Thyroid gland (tissue), 4 donors: ENCODE measurements around the gene OR10G7. TPM values are rescaled to one million over a fixed set of nuclear protein-coding genes. Genes with fewer than 3 reads are reported as not detected.

Experiments
- DNase-seq, 2 donors: peaks; one replicate each; pipeline ENCODE4 v3.0.0-alpha.2; 2019
- H3K27ac ChIP-seq, 3 donors: fragments of 200-600 bp; sonication (generic); 1 replicate in 2 of 3; 2 replicates in 1 of 3; pipeline ENCODE4 v1.5.1; 2016 to 2019; ENCODE audit warnings: mild to moderate bottlenecking in 1 of 3, moderate library complexity in 1 of 3
- H3K27me3 ChIP-seq: fragments of 200-600 bp; sonication (generic); one replicate; pipeline ENCODE4 v1.5.1; 2019
- H3K36me3 ChIP-seq, 2 donors: fragments of 200-600 bp; sonication (generic); one replicate each; pipeline ENCODE4 v1.5.1; 2016 to 2019
- H3K4me1 ChIP-seq, 2 donors: fragments of 200-600 bp; sonication (generic); one replicate each; pipeline ENCODE4 v1.5.1; 2017 to 2019
- H3K4me3 ChIP-seq, 3 donors: fragments of 200-600 bp; sonication (generic); replicated peaks in 1 of 3; 1 replicate in 2 of 3; 2 replicates in 1 of 3; pipeline ENCODE4 v1.5.1; 2016; ENCODE audit warnings: mild to moderate bottlenecking in 1 of 3
- H3K9me3 ChIP-seq: fragments of 200-600 bp; sonication (generic); one replicate; pipeline ENCODE4 v1.5.1; 2017
- POLR2A ChIP-seq, 2 donors: fragments of 450-650 bp; IDR thresholded peaks; one replicate each; pipeline ENCODE4 v1.6.1; 2017; ENCODE audit warnings: antibody characterized with exemption in 2 of 2, mild to moderate bottlenecking in 2 of 2, moderate library complexity in 1 of 2
- WGBS, 2 donors: methylation state at CpG; one replicate each; pipeline ENCODE4 v1.1.5; 2017; 5-methylcytosine and 5-hydroxymethylcytosine counted together
- intact Hi-C: fragments of 100-400 bp; cut with DNase I; formaldehyde crosslinking; loops from one replicate; pipeline ENCODE4 v1.15.1; 2023
- total RNA-seq, 4 donors: library from RNA; depleted of rRNA; stranded (reverse); fragments of >200 nt; gene quantifications; one replicate each; pipeline ENCODE4 v1.2.3, GENCODE V29; 2016
- TF ChIP-seq, protein P1 (sequence below), 6 experiments: fragments of 200-600 bp in 3 of 6; fragments of 450-650 bp in 3 of 6; sonication (generic) in 3 of 6; IDR thresholded peaks; one replicate each; pipeline ENCODE4 v1.5.1; 2016 to 2019; ENCODE audit warnings: antibody characterized with exemption in 6 of 6, mild to moderate bottlenecking in 2 of 6, inconsistent platforms in 1 of 6, moderate library complexity in 1 of 6

The OR10G7 gene
- total RNA-seq, 4 donors from 2014 or later, result not detected

DNA sequence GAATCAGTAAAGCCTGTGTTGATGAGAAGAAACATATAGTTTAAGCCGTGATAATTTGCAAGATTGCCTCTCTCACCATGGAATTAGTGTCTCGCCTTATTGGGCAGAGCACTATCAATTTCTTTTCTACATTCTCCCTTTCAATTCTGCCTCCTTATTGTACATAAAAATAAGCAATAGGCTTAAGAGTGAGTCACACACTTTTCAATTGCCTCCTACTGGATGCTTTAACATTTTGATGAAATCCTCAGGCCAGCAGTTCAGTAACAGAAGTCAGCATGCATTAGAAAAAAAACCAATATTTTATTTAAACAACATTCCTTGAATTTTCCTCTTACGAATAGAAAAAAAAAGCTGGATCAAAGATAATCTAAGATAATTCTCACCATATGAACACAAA is 40.4 kb upstream of the OR10G7 start:
- Histone ChIP-seq H3K27ac (no peak overlapping the region), H3K36me3 (no peaks in the 10 kb centered on the region), H3K9me3 (no peaks in the 10 kb centered on the region), H3K4me1 (no peaks in the 10 kb centered on the region), H3K27me3 (no peaks in the 10 kb centered on the region), H3K4me3 (no peak overlapping the region)
- 89 to 90% methylated on average over 3 of the region's 3 CpGs for WGBS, 2 donors
- TF ChIP-seq POLR2A (IDR thresholded peaks at IDR 0.05), result no peak
- TF ChIP-seq, protein P1, sequence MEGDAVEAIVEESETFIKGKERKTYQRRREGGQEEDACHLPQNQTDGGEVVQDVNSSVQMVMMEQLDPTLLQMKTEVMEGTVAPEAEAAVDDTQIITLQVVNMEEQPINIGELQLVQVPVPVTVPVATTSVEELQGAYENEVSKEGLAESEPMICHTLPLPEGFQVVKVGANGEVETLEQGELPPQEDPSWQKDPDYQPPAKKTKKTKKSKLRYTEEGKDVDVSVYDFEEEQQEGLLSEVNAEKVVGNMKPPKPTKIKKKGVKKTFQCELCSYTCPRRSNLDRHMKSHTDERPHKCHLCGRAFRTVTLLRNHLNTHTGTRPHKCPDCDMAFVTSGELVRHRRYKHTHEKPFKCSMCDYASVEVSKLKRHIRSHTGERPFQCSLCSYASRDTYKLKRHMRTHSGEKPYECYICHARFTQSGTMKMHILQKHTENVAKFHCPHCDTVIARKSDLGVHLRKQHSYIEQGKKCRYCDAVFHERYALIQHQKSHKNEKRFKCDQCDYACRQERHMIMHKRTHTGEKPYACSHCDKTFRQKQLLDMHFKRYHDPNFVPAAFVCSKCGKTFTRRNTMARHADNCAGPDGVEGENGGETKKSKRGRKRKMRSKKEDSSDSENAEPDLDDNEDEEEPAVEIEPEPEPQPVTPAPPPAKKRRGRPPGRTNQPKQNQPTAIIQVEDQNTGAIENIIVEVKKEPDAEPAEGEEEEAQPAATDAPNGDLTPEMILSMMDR (IDR thresholded peaks at IDR 0.05), result no peak
- intact Hi-C loops, result no loop called here
- DNase-seq, result no peak

DNA sequence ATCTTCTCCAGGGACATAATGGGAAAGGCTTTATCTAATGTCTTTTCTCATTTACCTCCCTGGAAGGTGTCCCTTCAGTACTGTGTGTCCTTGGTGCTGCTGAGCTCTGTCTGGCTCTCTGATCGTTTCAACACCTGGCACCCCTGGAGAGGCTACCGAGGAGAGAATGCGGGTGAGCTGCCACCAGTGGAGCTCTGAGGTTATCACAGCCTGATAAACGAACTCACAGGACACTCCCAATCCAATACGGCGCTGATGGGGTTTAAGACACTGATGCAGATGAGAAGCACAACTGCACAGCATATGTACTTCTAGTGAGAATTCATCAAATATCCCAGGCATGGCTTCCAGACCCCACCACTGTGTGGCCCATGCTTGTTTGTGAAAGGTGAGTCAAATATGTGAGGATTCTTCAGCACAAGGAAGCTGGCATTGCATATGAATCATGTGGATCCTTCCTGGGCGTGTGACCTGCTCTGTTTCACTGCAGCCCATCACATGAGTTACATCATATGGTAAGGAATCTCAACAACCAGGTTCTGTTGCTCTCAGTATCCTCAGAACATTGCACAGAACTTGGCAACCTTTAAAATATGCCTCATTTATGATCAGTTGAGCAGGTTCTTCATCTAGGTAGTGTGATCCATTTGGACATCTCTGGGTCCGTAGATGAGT is 39.3 kb upstream of the OR10G7 start:
- TF ChIP-seq POLR2A (IDR thresholded peaks at IDR 0.05), result no peak
- TF ChIP-seq, protein P1 (IDR thresholded peaks at IDR 0.05), result no peak
- Histone ChIP-seq H3K27ac (no peak overlapping the region), H3K27me3 (no peaks in the 10 kb centered on the region), H3K4me3 (no peak overlapping the region), H3K9me3 (no peaks in the 10 kb centered on the region), H3K4me1 (peaks cover 5% of the 10 kb centered on the region in 2 donors), H3K36me3 (no peaks in the 10 kb centered on the region)
- DNase-seq, result no peak
- intact Hi-C loops, result no loop called here
- WGBS, 2 donors, result 77% methylated on average over 8 of the region's 8 CpGs

DNA sequence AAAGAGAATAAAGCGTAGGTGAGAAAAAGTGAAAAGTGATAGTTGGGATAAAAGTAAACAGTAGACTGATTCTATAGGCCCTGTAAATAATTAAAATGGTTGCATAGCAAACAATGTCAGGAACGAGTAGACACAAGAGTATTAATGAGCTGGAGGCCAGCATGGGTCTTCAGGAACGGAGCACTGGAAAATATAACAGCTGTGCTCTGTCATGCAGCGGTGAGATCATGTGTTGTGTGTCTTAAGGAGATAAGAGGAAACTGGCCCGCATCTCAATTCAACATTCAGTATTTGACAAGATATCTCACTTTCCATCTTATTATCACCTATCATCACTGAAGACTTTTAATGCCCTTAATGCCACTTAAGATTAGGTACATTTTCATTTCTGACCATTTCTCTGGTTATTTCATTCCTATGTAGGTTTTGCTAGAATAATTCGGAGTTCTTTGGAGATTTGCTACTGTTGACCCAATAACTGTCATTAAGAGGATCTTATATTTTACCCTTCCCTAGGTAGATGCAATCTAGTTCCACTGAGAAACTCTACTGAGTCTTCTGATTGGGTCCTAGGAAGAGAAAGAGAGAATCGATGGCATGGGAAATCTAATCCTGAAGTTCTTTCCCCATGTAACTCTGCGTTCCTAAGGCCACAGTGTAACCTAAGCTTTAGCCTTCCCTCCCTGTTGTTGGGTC is 38.7 kb upstream of the OR10G7 start:
- Histone ChIP-seq H3K27me3 (no peaks in the 10 kb centered on the region), H3K4me1 (peaks cover 5 to 6% of the 10 kb centered on the region in 2 donors), H3K27ac (no peak overlapping the region), H3K9me3 (no peaks in the 10 kb centered on the region), H3K4me3 (no peak overlapping the region), H3K36me3 (no peaks in the 10 kb centered on the region)
- no peak for TF ChIP-seq POLR2A (IDR thresholded peaks at IDR 0.05)
- TF ChIP-seq, protein P1 (IDR thresholded peaks at IDR 0.05), result no peak
- intact Hi-C loops, result no loop called here
- 82 to 83% methylated on average over 8 of the region's 8 CpGs for WGBS, 2 donors
- no peak for DNase-seq

DNA sequence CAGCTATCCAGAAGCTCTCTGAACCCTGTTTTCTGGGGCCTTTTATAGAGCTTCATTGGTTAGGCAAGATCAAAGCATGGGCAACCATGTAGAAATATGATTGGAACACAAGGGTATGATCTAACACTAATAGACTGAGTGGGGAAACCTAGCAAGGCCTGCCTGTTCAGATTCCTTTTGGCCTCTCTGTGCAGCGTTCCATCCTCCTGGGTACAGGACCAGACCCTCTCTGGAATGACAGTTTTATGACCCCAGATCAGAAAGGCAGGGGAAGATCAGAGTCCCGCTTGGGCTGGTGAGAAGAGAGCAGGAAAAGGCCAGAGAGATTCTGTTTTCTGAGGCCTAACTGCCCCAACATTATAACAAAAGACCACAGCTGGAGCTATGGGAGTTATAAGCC is 37.5 kb upstream of the OR10G7 start:
- no peak for DNase-seq
- no peak overlapping the region for H3K27ac ChIP-seq
- H3K27me3 ChIP-seq, result no peaks in the 10 kb centered on the region
- WGBS, 2 donors, result 71 to 87% methylated on average over 2 of the region's 2 CpGs
- no peaks in the 10 kb centered on the region for H3K36me3 ChIP-seq
- intact Hi-C loops, result no loop called here
- peaks cover 5 to 6% of the 10 kb centered on the region in 2 donors for H3K4me1 ChIP-seq
- TF ChIP-seq POLR2A (IDR thresholded peaks at IDR 0.05), result no peak
- TF ChIP-seq, protein P1 (IDR thresholded peaks at IDR 0.05), result no peak
- no peak overlapping the region for H3K4me3 ChIP-seq
- H3K9me3 ChIP-seq, result no peaks in the 10 kb centered on the region

DNA sequence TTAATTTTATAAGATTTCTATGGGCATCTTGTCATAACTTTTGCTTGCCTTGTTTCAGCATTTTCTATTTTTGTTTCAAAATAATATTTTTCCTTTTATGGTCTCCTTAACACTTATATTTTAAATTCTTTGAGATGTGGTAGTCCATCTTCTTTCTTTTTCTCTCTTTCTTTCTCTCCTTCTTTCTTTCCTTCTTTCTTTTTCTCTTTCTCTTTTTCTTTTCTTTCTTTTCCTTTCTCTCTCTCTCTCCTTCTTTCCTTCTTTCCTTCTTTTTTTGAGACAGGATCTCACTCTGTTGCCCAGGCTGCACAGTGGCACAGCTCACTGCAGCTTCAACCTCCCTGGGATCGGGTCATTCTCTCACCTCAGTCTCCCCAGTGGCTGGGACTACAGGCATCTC is 36.1 kb upstream of the OR10G7 start:
- 84 to 93% methylated on average over 1 of the region's 1 CpG for WGBS, 2 donors

More for the DNA sequence above, 36.1 kb upstream of the OR10G7 start:
- H3K9me3 ChIP-seq, result no peaks in the 10 kb centered on the region
- no peak overlapping the region for H3K27ac ChIP-seq
- H3K4me3 ChIP-seq, result no peak overlapping the region
- DNase-seq, result no peak
- H3K27me3 ChIP-seq, result no peaks in the 10 kb centered on the region
- peaks cover 5 to 6% of the 10 kb centered on the region in 2 donors for H3K4me1 ChIP-seq
- TF ChIP-seq POLR2A (IDR thresholded peaks at IDR 0.05), result no peak
- TF ChIP-seq, protein P1 (IDR thresholded peaks at IDR 0.05), result no peak
- H3K36me3 ChIP-seq, result no peaks in the 10 kb centered on the region
- intact Hi-C loops, result no loop called here
